GM12878 (cell line): ENCODE results near the gene ZDHHC14. TPM values are rescaled to one million over a fixed set of nuclear protein-coding genes. Genes with fewer than 3 reads are reported as not detected.

Source experiments
- ATAC-seq: fragments of 200-7000 bp; cut with Tn5 transposase; 3 replicates; pipeline ENCODE4 v1.9.1; 2020; ENCODE audit warnings: mild to moderate bottlenecking, moderate library complexity
- BruUV-seq: library from RNA; stranded (reverse); fragments of 400-500 nt; replicated peaks from 2 replicates; lab custom pipeline; 2021; lab: Mats Ljungman, UMichigan
- CTCF ChIA-PET: fragments of 300-600 bp; sonication (Branson Sonifier 250); formaldehyde crosslinking; extraction: SDS; loops from one replicate; lab custom pipeline; 2021; ENCODE audit warnings: inconsistent platforms; lab: Yijun Ruan, JAX
- POLR2A ChIA-PET: fragments of 350-600 bp; formaldehyde crosslinking; extraction: SDS; loops from one replicate; lab custom pipeline; 2021; ENCODE audit warnings: inconsistent platforms; lab: Charles Lee
- RAD21 ChIA-PET: fragments of 300-600 bp; sonication (Branson Sonifier 250); formaldehyde crosslinking; loops from one replicate; lab custom pipeline; 2023; ENCODE audit warnings: antibody characterized with exemption; ENCODE audit not compliant: unreplicated experiment; lab: Charles Lee
- SMC1A ChIA-PET: fragments of 300-600 bp; sonication (Branson Sonifier 250); formaldehyde crosslinking; loops from one replicate; lab custom pipeline; 2023; ENCODE audit not compliant: unreplicated experiment, uncharacterized antibody; lab: Charles Lee
- DNase-seq: peaks from one replicate; pipeline ENCODE4 v3.0.0-alpha.2; 2011; ENCODE audit warnings: low read depth, low spot score
- FAIRE-seq: peaks from 3 replicates; lab custom pipeline; 2011; peaks lifted over from hg19 to GRCh38; lab: Jason Lieb, UNC
- H2AFZ ChIP-seq: 2 replicates; pipeline ENCODE4 v1.6.0; 2011; ENCODE audit warnings: low read depth, low read length, control low read depth; ENCODE audit not compliant: control insufficient read depth
- H3K27ac ChIP-seq: 2 replicates; pipeline ENCODE4 v1.5.1; 2011; ENCODE audit warnings: control low read depth; ENCODE audit not compliant: control insufficient read depth, insufficient read depth
- H3K27me3 ChIP-seq, 2 experiments: replicated peaks in 1 of 2; 2 replicates each; pipeline versions ENCODE4 v1.6.0 to v1.6.1; 2011; ENCODE audit warnings: low read length in 1 of 2; ENCODE audit not compliant: control insufficient read depth in 2 of 2, insufficient read depth in 2 of 2
- H3K36me3 ChIP-seq, 2 experiments: 2 replicates each; pipeline ENCODE4 v1.5.1; 2011; ENCODE audit warnings: low read length in 1 of 2; ENCODE audit not compliant: control insufficient read depth in 2 of 2, insufficient read depth in 2 of 2
- H3K4me1 ChIP-seq: 2 replicates; pipeline ENCODE4 v1.6.1; 2011; ENCODE audit warnings: mild to moderate bottlenecking, low read length, moderate library complexity, mixed read lengths; ENCODE audit not compliant: control insufficient read depth, insufficient read depth
- H3K4me2 ChIP-seq: 2 replicates; pipeline ENCODE4 v1.6.0; 2011; ENCODE audit warnings: control low read depth; ENCODE audit not compliant: control insufficient read depth, insufficient read depth
- H3K4me3 ChIP-seq: fragments of 200-600 bp; sonication (generic); 2 replicates; pipeline ENCODE4 v1.5.1; 2016
- H3K79me2 ChIP-seq: 2 replicates; pipeline ENCODE4 v1.6.0; 2011; ENCODE audit warnings: low read length; ENCODE audit not compliant: control insufficient read depth, insufficient read depth
- H3K9ac ChIP-seq: 2 replicates; pipeline ENCODE4 v1.8.0; 2011; ENCODE audit warnings: low read length, control low read depth, mixed read lengths; ENCODE audit not compliant: control insufficient read depth, insufficient read depth
- H3K9me3 ChIP-seq: replicated peaks from 3 replicates; pipeline ENCODE4 v1.5.1; 2011; ENCODE audit warnings: mild to moderate bottlenecking, low read length; ENCODE audit not compliant: control insufficient read depth, insufficient read depth
- H4K20me1 ChIP-seq: 2 replicates; pipeline ENCODE4 v1.6.0; 2011; ENCODE audit not compliant: control insufficient read depth, insufficient read depth
- CEBPB ChIP-seq, 2 experiments: fragments of 150-350 bp in 1 of 2; IDR thresholded peaks; 2 replicates each; pipeline ENCODE4 v1.6.1; 2012 to 2014; ENCODE audit warnings: low read depth in 2 of 2, low read length in 2 of 2, borderline replicate concordance in 1 of 2, inconsistent platforms in 1 of 2
- GATAD2B ChIP-seq: fragments of 450-650 bp; conservative IDR thresholded peaks from 2 replicates; pipeline ENCODE4 v1.6.1; 2017; ENCODE audit warnings: low read depth, mild to moderate bottlenecking, moderate library complexity
- IRF4 ChIP-seq: IDR thresholded peaks from 2 replicates; pipeline ENCODE4 v1.6.1; 2011; ENCODE audit warnings: low read depth, low read length
- NBN ChIP-seq: fragments of 450-650 bp; IDR thresholded peaks from 2 replicates; pipeline ENCODE4 v1.6.1; 2016
- PAX8 ChIP-seq: fragments of 450-650 bp; IDR thresholded peaks from 2 replicates; pipeline ENCODE4 v1.6.1; 2017; ENCODE audit warnings: mild to moderate bottlenecking, moderate library complexity
- STAT1 ChIP-seq: fragments of 450-650 bp; conservative IDR thresholded peaks from 2 replicates; pipeline ENCODE4 v1.6.1; 2014; ENCODE audit warnings: antibody characterized with exemption, mild to moderate bottlenecking
- ZBTB11 ChIP-seq: fragments of 450-650 bp; formaldehyde crosslinking; IDR thresholded peaks from 2 replicates; pipeline ENCODE4 v1.5.0; 2022; ENCODE audit warnings: mild to moderate bottlenecking, missing genetic modification characterization
- WGBS: methylation state at CpG from one replicate; pipeline ENCODE4 v1.1.6; 2016; ENCODE audit warnings: low lambda C conversion rate; ENCODE audit not compliant: insufficient replicate concordance, insufficient coverage; ENCODE audit errors: missing lambda C conversion rate; 5-methylcytosine and 5-hydroxymethylcytosine counted together
- in situ Hi-C: fragments of 300-500 bp; cut with MboI; formaldehyde crosslinking; loops from 9 replicates; pipeline ENCODE4 v1.14.3; 2018; ENCODE audit warnings: mixed read lengths
- intact Hi-C: fragments of 100-400 bp; cut with micrococcal nuclease; formaldehyde crosslinking; loops from one replicate; pipeline ENCODE4 v1.14.2; 2022; ENCODE audit not compliant: unreplicated experiment
- polyA plus RNA-seq, 11 experiments: library from polyadenylated mRNA; depleted of rRNA in 4 of 11; unstranded in 6 of 11; stranded (reverse) in 5 of 11; fragments of >200 nt; fragmentation: Nextera tagmentation in 4 of 11; fragmentation: Illumina TruSeq in 1 of 11; extraction: Ambion mirVana in 4 of 11; extraction: Trizol in 1 of 11; gene quantifications; 1 replicate in 1 of 11; 2 replicates in 10 of 11; pipeline versions ENCODE4 v1.2.1 to v1.2.3, GENCODE V29; 2011 to 2016; ENCODE audit warnings: inconsistent platforms in 2 of 11, missing spikeins in 2 of 11, low read depth in 1 of 11
- total RNA-seq, 4 experiments: library from RNA; depleted of rRNA in 3 of 4; stranded (reverse); fragments of >200 nt in 3 of 4; fragmentation: Illumina TruSeq in 1 of 4; extraction: Trizol in 1 of 4; gene quantifications; 2 replicates each; pipeline versions ENCODE4 v1.2.1 to v1.2.3, GENCODE V29; 2013 to 2021

Gene ZDHHC14
- total and polyA plus RNA-seq, 10 of the 15 experiments (the other 5 are each of a cell fraction or from before 2014, with no cell fraction given): 0.15 to 16.0 (median 0.76) TPM; not detected in 1

- SMC1A ChIA-PET: interaction anchor here (0.9 to 1.4 kb wide), 5 partner anchors 12 to 346 kb away, joined by 3 to 5 read pairs (median 3); no protein-coding TSS in a partner anchor
- intact Hi-C loops: no loop called here
- FAIRE-seq: no peak
- ATAC-seq: no peak
- no peak for DNase-seq
- H3K27me3 ChIP-seq: no peaks in the 10 kb centered on the region; a peak in 1 of 4 replicates
- peaks cover 0 to 2% of the 10 kb centered on the region in 2 experiments; a peak in 2 of 4 replicates for H3K36me3 ChIP-seq
- H3K9me3 ChIP-seq: no peaks in the 10 kb centered on the region
- CTCF ChIA-PET: interaction anchor here (1.4 to 3.7 kb wide), 3 partner anchors 13 to 156 kb away, joined by 6 to 13 read pairs (median 9); no protein-coding TSS in a partner anchor
- no peaks in the 10 kb centered on the region; the same call in 1 of the 2 replicates for H3K4me1 ChIP-seq
- TF ChIP-seq CEBPB (IDR thresholded peaks at IDR 0.05; ENCODE audit: borderline replicate concordance in 1 of 2, low read depth in 2 of 2, low read length in 2 of 2) (no peak), PAX8 (no peak), IRF4 (no peak), GATAD2B (no peak), STAT1 (no peak), NBN (no peak), ZBTB11 (CRISPR knock-in tag) (no peak)
- no peak overlapping the region for H3K27ac ChIP-seq
- no peak overlapping the region for H3K9ac ChIP-seq
- RAD21 ChIA-PET: interaction anchor here (1.2 to 7.3 kb wide), 2 partner anchors 139 to 282 kb away, joined by 3 to 56 read pairs; no protein-coding TSS in a partner anchor
- no peak overlapping the region for H3K4me3 ChIP-seq
- H4K20me1 ChIP-seq: no peaks in the 10 kb centered on the region
- 88% methylated on average over 14 of the region's 15 CpGs for WGBS
- H3K4me2 ChIP-seq: no peak overlapping the region
- no TSS peak for BruUV-seq
- H3K79me2 ChIP-seq: no peaks in the 10 kb centered on the region
- in situ Hi-C loops: loop anchor here (10.0 kb wide), 1 partner anchor 286 kb away; no protein-coding TSS in a partner anchor
- POLR2A ChIA-PET: no interaction called here
- H2AFZ ChIP-seq: no peak overlapping the region
These were observed 219.8 kb downstream of the ZDHHC14 start for GRCh38 chr6:157600807-157601206.
